ENCODE data around the gene MTSS2.

Gene MTSS2

DNA sequence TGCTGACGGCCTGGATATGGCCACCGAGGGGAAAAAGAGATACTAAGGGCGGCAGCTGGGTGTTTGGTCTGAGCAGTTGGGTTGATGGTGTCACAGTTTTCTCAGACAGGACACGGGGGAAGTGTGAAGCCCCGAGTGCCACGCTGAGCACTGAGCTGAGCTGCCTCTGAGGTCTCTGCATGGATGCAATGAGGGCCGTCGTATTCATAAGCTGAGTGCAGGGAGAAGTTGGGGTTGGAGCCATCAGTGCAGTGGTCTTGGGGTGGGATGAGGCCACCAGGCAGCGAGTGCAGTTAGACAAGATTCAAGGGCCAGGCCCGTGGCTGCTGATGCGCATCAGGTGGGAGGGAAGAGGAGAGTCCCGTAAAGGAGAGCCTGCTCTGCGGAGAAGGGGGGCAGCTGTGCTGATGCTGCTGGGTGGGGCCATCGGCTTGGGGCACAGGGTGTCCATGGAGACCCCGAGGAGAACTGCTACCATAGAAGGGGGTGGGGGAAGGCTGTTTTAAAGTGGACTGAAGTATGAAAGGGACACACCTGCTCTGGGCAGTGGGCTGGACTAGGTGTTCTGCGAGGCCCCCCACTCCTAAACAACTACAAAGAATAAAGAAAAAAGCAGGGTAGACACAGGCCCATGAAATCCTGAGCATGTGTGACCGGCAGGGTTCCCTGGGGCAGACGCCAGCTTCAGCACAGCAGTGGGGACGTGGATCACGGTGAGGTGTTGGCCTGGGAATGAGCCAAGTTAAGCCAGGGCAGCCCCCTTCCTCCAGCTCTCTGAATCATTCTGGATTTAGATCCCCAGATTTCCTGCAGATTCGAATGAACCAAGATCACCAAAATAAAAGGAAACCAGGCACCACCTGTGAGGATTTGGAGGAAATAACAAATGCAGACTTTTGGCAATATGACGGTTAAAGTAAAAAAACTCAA, 19.8 kb downstream of the MTSS2 start:
- DNase-seq = no peak

DNA sequence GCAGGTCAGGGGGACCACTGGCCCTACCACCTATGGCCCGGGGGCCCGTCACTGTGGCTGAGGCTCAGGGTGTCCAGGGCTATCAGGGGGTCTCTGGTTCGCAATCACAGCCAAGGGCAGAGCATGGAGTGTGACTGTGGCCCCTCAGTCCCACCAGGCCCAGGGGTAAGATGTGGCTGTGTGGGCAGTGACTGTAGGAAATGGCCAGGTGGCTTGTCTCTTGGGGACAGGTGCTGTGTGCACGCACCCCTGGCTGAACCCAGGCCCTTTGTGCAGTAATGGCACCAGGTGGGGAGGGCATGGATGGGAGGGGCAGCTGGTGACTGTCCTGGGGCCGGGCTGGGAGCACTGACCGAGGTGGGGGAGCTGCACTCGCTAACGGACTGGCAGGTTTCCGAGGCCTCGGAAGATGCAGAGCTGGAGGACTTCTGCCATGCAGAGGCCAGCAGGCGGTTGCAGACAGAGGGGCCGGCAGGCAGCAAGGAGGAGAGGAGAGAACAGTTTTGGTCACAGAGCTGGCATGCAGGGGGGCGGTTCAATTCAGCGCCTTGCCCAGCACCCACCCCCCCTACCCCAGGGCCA, 20.6 kb downstream of the MTSS2 start:
- DNase-seq = no peak

DNA sequence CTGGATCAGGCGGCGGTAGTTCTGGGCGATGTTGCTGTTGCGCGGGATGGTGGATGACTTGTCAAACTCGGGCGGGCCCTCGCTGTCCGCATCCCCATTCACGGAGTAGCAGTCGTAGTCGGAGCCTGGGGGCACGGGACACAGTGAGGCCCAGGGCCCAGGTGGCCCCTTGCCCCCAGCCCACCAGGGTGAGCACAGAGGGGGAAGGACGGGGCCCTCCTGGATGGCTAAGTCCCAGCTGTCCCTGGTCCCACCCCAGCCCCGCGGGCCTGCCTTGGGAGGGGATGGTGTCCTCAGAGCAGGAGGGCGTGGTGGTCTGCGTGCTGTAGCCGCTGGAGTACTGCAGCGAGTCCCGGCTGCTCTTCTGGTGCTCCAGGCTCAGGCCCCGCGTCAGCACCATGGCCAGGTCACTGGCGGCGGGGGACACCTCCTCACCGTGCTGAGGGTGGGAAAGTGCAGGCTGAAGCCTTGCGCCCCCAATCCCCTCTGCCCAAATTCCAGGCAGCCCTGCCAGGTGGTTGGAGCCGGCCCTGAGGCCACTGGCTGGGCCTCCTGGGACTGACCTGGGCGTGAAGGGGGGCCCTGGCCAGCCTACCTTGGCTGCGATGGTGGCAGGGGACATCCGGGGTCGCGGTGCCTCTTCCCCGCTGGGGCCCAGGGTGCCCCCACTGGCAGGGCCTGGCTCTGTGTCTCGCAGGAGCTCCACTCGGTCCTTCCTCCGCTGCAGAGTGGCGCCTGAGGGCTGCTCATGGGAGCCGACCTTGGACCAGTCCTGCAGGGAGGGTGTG, 21.3 kb downstream of the MTSS2 start:
- no peak for DNase-seq

DNA sequence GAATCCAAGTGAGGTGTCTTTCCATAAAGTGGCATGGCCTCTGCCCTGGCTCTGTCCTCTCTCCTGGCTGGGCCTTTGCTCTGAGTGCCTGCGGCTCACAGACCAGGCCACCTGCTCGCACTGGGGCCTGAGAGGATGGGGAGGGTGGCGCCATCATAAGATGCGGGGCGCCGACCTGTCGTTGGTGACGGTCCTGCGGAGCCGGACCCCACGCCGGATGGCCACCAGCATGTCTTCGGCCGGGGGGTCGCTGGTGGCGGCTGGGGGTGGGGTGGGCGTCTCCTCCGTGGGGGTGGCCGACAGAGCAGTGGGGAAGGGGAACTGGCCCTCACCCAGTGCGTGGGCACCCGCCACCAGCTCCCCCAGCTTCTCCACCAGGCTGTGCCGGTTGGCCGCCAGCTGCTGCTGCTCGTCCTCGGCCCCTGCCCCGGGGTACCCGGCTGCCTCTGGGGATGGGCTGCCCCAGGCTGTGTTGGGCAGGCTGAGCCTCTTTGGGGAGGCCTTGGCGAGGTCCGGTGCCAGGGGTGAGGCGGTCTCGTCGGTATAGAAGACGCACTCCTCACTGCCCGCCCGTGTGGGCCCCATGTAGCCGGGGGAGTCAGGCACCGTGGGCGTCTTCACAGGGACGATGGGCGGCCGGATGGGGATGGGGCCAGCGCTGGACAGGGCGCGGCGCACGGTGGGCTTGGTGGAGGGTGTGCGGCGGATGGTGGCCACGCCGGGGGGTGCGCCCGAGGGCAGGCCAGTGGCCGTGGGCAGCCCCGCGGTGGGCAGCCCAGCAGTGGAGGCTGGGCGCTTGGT, 22.1 kb downstream of the MTSS2 start:
- DNase-seq = no peak

DNA sequence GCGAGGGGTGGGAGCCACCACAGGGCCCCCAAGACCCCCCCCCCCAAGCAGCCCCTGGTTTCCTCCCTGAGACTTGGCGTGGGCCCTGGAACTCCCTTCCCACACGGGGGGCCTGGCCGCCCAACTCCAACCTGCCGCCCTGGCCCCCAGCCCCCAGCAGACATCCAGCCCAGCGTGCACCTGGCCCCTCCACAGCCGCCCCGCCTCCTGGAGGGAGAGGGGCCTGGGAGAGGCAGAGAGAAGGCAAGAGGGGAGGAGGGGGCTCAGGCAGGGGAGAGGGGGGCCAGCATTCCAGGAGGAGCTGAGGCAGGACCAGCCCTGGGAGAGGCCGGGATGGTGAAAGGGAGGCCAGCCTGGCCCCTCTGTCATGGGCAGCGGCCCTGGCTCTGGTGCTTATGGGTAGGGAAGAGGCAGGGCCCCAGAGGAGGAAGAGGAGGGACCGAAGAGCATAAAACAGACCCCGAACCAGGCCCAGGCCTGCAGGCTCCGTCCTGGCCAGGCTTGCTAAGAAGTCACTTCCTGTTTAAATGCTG, 22.8 kb downstream of the MTSS2 start:
- DNase-seq = no peak

DNA sequence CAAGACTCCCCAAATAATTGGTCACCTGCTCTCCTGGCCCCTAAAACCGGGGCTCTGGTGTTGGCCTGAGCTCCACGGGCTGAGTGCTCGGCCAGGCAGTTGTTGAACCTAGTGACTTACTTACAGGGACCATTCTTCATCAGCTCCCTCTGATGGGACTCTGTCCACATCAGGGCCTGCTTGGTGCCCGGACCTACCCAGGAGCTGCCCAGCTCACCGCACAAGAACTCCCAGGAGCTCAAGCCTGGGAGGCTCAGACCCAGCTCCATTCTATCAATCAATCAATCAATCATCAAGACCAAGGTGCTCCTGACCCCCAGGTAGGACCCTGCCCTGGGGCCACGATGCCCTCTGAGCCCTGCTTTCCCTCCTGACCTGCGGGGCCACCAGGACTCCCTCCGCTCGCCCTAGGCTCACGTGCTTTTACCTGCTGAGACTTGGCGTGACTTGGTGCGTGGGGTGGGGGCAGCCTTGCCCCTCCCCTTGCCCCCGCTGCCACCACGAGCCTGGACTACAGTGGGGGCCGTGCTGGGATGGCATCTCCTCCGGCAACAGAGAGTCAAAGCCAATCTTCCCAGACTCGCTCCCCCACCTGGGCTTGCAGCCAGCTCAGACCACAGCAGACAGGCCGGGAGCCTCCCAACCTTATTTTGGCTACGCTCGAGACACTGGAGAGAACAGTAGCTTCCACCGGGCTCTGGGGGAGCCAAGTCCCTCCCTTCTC, 23.8 kb downstream of the MTSS2 start:
- no peak for DNase-seq

DNA sequence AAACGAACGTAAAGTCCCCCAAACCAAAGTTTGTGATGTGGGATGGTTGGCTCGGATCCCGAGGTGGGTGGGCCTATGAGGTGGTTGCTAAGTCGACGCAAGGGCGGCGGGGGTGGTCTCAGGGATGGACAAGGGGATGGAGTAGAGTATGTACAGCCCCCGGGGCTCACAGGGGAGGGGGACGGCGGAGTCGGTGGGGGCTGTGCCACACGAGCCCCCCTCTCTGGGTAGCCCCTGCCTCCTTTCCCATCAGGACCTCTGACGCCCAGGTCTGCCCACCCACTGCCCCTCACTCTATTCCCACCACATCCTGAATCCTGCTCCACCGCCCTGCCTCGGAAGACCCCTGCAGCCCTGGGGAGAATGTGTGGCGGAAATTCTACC, 24.3 kb downstream of the MTSS2 start:
- DNase-seq = no peak

DNA sequence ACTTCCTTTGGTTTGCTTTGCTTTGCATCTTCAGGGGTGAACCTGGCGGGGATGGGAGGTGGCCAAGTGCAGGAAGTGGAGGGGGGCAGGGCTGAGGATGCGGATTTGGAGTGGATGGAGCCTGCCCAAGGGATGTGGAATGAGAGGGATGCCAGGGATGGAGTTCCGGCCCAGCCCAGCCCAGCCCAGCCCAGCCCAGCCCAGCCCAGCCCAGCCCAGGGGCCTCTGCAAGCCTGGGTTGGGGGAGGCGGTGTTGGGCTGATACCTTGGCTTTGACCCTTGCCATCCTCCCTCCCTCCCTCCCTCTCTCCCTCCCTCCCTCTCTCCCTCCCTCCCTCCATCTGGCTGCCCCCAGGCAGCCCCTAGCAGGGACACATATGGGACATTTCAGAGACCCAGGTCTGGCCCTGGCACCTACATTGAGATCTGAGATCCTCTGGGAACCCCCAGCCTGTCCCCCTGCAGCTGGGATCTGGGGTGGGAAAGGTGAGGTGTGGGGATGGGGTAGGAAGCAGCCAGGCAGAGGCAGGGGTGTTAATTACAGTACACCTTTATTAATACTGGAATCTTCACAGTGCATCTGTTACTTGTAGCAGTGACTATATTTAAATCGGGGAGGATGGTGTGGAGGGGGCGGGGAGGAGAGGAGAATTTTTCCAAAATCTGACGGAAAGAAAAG, 25.0 kb downstream of the MTSS2 start:
- no peak for DNase-seq

DNA sequence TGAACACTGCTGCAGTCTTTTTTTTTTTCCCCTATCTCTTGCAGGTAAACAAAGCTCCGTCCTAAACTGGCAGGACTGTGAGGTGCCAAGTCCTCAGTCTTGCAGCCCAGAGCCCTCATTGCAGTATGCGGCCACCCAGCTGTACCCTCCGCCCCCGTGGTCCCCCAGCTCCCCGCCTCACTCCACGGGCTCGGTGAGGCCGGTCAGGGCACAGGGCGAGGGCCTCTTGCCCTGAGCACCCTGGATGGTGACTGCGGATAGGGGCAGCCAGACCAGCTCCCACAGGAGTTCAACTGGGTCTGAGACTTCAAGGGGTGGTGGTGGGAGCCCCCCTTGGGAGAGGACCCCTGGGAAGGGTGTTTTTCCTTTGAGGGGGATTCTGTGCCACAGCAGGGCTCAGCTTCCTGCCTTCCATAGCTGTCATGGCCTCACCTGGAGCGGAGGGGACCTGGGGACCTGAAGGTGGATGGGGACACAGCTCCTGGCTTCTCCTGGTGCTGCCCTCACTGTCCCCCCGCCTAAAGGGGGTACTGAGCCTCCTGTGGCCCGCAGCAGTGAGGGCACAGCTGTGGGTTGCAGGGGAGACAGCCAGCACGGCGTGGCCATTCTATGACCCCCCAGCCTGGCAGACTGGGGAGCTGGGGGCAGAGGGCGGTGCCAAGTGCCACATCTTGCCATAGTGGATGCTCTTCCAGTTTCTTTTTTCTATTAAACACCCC, 25.7 kb downstream of the MTSS2 start:
- no peak for DNase-seq

DNA sequence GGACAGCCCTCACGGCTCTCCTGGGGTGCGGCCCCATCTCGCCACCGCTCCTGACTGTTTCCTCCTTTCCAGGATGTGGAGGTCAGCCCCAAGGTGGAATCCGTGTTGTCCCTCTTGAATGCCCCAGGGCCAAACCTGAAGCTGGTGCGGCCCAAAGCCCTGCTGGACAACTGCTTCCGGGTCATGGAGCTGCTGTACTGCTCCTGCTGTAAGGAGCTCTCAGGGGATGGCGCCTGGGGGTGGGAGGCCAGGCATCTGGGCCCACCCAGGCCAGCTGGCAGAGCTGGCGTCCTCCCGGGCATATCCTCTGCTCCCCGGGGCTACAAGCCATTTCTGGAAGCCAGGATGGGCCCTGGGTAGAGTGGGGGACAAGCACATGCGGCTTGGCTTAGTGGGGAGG, 26.3 kb downstream of the MTSS2 start:
- DNase-seq = no peak

DNA sequence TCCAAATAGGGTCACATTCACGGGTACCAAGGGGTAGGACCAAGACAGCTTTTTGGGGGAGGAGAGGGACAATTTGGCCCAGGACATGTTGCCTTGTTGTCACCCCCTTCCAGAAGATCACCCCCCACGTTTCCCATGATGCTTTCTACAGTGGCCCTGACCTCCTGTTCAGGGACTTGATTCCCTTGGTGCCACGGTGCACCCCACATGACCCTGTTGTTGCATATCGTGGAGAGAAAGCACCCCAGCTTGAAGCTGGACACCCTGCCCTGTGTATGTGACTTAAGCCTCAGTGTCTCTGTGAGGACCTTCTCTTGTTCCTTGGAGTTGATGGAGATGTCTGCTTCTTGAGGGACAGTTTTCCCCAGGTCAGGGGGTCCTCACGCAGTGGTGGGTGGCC, 26.9 kb downstream of the MTSS2 start:
- no peak for DNase-seq

DNA sequence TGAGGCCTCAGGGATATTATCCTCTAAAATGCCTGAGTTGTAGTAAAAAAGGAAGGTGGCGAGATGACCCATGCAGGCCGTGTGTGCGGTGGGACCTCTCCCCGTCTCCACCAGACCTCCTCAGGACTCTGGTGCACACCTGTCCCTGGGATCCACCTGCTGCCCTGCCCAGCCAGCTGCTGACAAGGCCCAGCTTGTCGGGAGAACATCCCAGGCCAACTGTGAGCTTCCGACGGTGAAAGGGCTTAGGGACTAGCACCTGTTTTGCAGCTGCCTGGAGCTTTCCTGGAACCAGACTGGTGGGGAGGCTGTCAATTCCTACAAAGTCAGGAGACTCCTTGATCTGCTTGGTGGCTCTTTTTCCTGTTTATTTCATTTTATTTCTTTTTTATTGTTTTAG, 27.9 kb downstream of the MTSS2 start:
- no peak for DNase-seq

DNA sequence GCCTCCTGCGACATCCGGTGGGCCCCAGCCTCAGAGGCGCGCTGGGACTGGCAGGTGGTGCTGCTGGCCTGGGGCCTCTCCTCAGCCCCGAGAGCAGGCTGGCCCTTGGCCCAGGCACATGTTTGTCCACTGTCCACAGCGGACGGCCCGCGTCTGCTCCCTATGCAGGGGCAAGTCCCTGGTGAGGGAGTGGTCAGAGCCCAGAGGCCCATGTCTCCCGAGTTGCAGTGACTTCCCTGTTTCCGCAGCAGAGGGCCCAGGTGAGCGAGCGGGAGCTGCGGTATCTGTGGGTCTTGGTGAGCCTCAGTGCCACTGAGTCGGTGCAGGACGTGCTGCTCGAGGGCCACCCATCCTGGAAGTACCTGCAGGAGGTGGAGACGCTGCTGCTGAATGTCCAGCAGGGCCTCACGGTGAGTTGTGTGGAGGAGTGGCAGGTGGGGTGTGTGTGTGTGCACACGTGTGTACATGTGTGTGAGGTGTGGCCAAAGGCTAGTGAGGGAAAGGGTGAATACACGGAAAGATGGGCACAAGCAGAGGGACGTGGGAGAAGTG, 29.1 kb downstream of the MTSS2 start:
- DNase-seq = no peak

DNA sequence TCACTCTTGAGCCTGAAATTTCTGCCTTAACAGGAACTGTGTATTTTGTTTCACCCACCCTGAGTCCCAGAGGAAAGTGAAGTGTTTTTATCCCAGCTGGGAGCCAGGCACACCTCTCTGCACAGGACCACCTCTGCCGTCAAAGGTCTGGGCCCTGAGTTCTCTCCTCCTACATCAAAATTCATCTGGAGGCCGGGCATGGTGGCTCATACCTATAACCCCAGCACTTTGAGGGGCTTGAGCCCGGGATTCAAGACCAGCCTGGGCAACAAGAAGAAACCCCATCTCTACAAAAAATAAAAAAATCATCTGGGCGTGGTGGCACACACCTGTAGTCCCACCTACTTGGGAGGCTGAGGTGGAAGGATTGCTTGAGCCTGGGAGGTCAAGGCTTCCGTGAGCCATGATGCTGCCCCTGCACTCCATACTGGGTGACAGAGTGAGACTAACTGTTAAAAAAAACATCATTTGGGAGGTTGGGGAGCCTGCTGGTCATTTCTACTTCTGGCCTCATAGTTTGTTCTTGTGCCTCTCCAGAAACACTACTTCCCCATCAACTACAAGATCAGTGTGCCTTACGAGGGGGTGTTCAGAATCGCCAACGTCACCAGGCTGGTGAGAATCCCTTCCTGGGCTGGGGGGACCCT, 29.7 kb downstream of the MTSS2 start:
- DNase-seq = no peak

DNA sequence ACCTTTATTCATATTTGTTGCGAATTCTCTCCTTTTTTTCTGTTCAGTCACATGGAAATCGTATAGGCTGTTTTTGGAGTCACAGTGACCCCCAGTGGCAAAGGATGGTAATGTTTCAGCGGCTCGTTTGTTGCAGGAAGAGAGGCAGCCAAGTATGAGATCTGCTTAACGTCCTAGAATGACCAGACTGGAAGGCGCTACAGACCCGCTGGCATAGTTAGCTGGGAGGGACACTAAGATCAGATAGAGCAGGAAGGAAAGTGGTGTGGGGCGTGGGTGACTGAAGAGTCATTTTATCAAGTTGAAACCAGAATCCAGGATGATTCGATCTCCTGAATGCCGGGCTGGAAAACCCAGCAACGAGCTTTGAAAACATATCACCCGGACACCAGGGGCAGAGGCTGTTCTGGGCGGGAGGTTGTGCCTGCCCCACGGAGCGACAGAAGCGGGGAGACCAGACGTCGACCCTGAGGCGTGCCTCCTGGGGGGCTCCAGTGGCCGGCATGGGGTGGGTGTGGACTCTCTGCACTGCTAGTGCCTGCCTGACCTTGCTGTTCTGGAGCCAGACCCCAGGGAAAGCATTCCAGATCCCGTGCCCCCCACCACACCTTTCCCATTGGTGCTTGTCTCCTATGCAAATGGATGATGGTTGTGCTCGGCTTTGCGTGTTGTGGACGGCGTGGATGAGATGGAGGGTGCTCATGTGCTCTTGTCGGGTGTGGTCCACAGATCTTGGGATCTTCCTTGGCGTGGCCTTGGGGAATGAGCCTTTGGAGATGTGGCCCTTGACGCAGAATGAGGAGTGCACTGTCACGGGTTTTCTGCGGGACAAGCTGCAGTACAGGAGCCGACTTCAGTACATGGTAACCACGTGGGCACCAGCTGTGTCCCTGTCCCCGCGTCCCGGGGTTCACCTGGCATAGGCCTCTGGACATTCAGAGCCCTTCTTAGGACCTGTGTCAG, 31.8 kb downstream of the MTSS2 start:
- DNase-seq = peak; percentile 18

DNA sequence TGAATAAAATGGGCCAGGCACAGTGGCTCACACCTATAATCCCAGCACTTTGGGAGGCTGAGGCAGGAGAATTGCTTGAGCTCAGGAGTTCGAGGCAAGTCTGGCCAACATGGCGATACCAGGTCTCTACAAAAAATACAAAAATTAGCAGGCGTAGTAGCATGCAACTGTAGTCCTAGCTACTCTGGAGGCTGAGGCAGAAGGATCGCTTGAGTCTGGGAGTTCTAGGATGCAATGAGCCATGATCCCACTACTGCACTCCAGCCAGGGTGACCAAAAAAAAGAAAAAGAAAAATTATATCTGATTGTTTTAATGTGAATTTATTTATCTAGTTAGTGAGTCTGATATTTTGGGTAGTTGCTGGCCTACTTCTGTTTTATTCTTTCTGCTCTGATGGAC, 32.4 kb downstream of the MTSS2 start:
- no peak for DNase-seq

DNA sequence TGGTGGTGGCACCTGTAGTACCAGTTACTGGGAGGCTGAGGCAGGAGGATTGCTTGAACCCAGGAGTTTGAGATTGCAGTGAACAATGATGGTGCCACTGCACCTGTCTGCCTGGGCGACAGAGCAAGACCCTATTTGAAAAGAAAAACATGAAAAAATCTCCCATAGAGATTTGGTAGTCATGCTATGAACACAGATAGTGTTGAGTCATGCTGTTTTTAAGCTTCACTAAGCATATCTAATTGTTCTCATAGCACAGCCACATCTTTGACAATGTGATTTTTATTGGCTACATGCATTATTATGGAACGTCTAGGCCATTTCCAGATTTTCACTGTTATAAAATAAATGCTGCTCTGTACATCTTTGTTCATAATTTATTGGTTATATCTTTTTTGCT, 33.5 kb downstream of the MTSS2 start:
- DNase-seq = no peak

DNA sequence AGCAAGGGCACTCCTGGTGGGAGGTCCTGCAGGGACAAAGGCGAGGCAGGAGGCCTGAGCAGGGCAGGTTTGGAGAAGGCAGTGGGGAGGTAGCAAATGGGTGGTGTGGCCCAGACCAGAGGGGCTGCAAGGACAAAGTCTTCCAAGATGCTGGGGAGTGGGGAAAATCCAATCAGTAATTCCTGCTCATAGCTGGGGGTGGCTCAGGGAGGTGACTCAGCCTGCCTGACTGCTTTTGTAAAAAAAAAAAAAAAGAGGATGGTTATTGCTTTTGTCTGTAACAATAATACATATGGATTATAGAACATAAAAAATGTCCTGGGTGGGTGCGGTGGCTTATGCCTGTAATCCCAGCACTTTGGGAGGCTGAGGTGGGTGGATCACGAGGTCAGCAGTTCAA, 34.3 kb downstream of the MTSS2 start:
- no peak for DNase-seq

DNA sequence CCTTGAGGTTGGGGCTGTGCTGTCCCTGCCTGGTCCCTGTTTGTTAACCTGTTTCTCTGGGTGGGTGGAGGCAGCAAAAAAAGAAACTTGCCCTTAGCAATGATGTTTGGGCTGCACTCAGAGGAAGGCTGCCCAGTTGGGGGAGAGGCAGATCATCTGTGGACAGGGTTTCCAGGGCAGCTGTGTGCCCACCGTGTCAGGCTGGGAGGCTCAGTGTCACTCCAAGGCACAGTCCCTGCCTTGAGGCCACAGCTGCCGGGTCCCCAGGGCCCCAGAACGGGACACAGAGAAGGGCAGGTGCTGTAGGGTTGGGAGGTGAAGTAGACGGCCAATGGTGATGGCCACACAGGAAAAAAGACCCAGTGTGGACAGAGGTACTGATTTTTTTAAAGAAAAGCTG, 35.6 kb downstream of the MTSS2 start:
- no peak for DNase-seq
